H9 (cell line): ENCODE results near the gene TNFSF8. TPM values are rescaled to one million over a fixed set of nuclear protein-coding genes. Genes with fewer than 3 reads are reported as not detected.

ENCODE experiments used
- DNase-seq: peaks from one replicate; pipeline ENCODE4 v3.0.0-alpha.2; 2017
- H2AFZ ChIP-seq: one replicate; pipeline ENCODE4 v1.6.1; 2013; ENCODE audit warnings: mild to moderate bottlenecking, low read length, control low read depth, moderate library complexity
- H2AK5ac ChIP-seq: 2 replicates; pipeline ENCODE4 v1.6.1; 2013; ENCODE audit warnings: low read length, control low read depth, mixed read lengths; ENCODE audit not compliant: insufficient read length
- H2BK120ac ChIP-seq: one replicate; pipeline ENCODE4 v1.6.1; 2013; ENCODE audit warnings: low read depth, mild to moderate bottlenecking, low read length, control low read depth, inconsistent platforms; ENCODE audit not compliant: poor library complexity, severe bottlenecking
- H2BK12ac ChIP-seq: 2 replicates; pipeline ENCODE4 v1.6.1; 2013; ENCODE audit warnings: low read length, control low read depth, mixed read lengths, low read depth; ENCODE audit not compliant: insufficient read length
- H2BK15ac ChIP-seq: 2 replicates; pipeline ENCODE4 v1.6.1; 2013; ENCODE audit warnings: low read depth, low read length, control low read depth
- H2BK20ac ChIP-seq: one replicate; pipeline ENCODE4 v1.6.1; 2013; ENCODE audit warnings: low read depth, mild to moderate bottlenecking, low read length, control low read depth, inconsistent platforms; ENCODE audit not compliant: poor library complexity, severe bottlenecking
- H2BK5ac ChIP-seq: 2 replicates; pipeline ENCODE4 v1.6.1; 2013; ENCODE audit warnings: low read length, control low read depth, mixed read lengths; ENCODE audit not compliant: insufficient read length
- H3K14ac ChIP-seq: 2 replicates; pipeline ENCODE4 v1.6.1; 2013; ENCODE audit warnings: low read length, control low read depth; ENCODE audit not compliant: insufficient read depth
- H3K18ac ChIP-seq: 2 replicates; pipeline ENCODE4 v1.6.1; 2013; ENCODE audit warnings: low read depth, mild to moderate bottlenecking, mixed read lengths, low read length, control low read depth; ENCODE audit not compliant: insufficient read length
- H3K23ac ChIP-seq: 2 replicates; pipeline ENCODE4 v1.6.1; 2013; ENCODE audit warnings: low read length, control low read depth, mixed read lengths, low read depth; ENCODE audit not compliant: insufficient read length
- H3K23me2 ChIP-seq: 2 replicates; pipeline ENCODE4 v1.6.1; 2013; ENCODE audit warnings: low read depth, mild to moderate bottlenecking, mixed read lengths, low read length, control low read depth; ENCODE audit not compliant: insufficient read length, poor library complexity, severe bottlenecking
- H3K27ac ChIP-seq: 2 replicates; pipeline ENCODE4 v1.5.1; 2013; ENCODE audit warnings: low read length, control low read depth, mixed read lengths, low read depth; ENCODE audit not compliant: insufficient read length
- H3K27me3 ChIP-seq: 2 replicates; pipeline ENCODE4 v1.6.1; 2013; ENCODE audit warnings: low read length, control low read depth, inconsistent platforms; ENCODE audit not compliant: insufficient read depth
- H3K4ac ChIP-seq: 2 replicates; pipeline ENCODE4 v1.6.1; 2013; ENCODE audit warnings: low read depth, mild to moderate bottlenecking, control low read depth, inconsistent platforms, low read length, moderate library complexity
- H3K4me1 ChIP-seq: 2 replicates; pipeline ENCODE4 v1.6.1; 2013; ENCODE audit warnings: low read length, control low read depth, inconsistent platforms; ENCODE audit not compliant: insufficient read depth
- H3K4me2 ChIP-seq: 2 replicates; pipeline ENCODE4 v1.6.1; 2013; ENCODE audit warnings: low read length, control low read depth, mixed read lengths; ENCODE audit not compliant: insufficient read length, insufficient read depth
- H3K56ac ChIP-seq: 2 replicates; pipeline ENCODE4 v1.6.1; 2013; ENCODE audit warnings: low read depth, mild to moderate bottlenecking, mixed read lengths, low read length, control low read depth; ENCODE audit not compliant: insufficient read length
- H3K79me1 ChIP-seq: 2 replicates; pipeline ENCODE4 v1.6.1; 2013; ENCODE audit warnings: low read depth, mild to moderate bottlenecking, moderate library complexity, low read length, control low read depth, inconsistent platforms; ENCODE audit not compliant: insufficient read depth, poor library complexity, severe bottlenecking
- H3K79me2 ChIP-seq: 2 replicates; pipeline ENCODE4 v1.6.1; 2013; ENCODE audit warnings: low read length, control low read depth, inconsistent platforms; ENCODE audit not compliant: insufficient read depth
- H3K9ac ChIP-seq: 2 replicates; pipeline ENCODE4 v1.6.1; 2013; ENCODE audit warnings: low read length, control low read depth, mixed read lengths; ENCODE audit not compliant: insufficient read length; ENCODE audit errors: extremely low read depth
- H3K9me3 ChIP-seq: one replicate; pipeline ENCODE4 v1.6.1; 2013; ENCODE audit warnings: low read depth, low read length, inconsistent platforms; ENCODE audit not compliant: control insufficient read depth
- H3T11ph ChIP-seq: one replicate; pipeline ENCODE4 v1.6.1; 2013; ENCODE audit warnings: mild to moderate bottlenecking, low read length, control low read depth, inconsistent platforms
- H4K20me1 ChIP-seq: one replicate; pipeline ENCODE4 v1.6.1; 2013; ENCODE audit not compliant: control insufficient read depth, insufficient read length, insufficient read depth
- H4K5ac ChIP-seq: 2 replicates; pipeline ENCODE4 v1.6.1; 2013; ENCODE audit warnings: low read depth, mild to moderate bottlenecking, mixed read lengths, low read length, control low read depth; ENCODE audit not compliant: insufficient read length
- H4K8ac ChIP-seq: replicated peaks from 2 replicates; pipeline ENCODE4 v1.6.1; 2013; ENCODE audit warnings: low read length, control low read depth, mixed read lengths, low read depth; ENCODE audit not compliant: insufficient read length
- H4K91ac ChIP-seq: 2 replicates; pipeline ENCODE4 v1.6.1; 2013; ENCODE audit warnings: low read depth, mild to moderate bottlenecking, moderate library complexity, mixed read lengths, low read length, control low read depth; ENCODE audit not compliant: insufficient read length
- H3K27ac Mint-ChIP-seq, 3 experiments: 2 replicates in 2 of 3; 3 replicates in 1 of 3; pipeline ENCODE4 v1.8.0; 2020 to 2021; ENCODE audit warnings: mixed read lengths in 3 of 3, mild to moderate bottlenecking in 1 of 3, moderate library complexity in 1 of 3
- H3K27me3 Mint-ChIP-seq: 2 replicates; pipeline ENCODE4 v1.8.0; 2021; ENCODE audit warnings: low read depth, mild to moderate bottlenecking, moderate library complexity, mixed read lengths
- H3K36me3 Mint-ChIP-seq, 3 experiments: 2 replicates in 2 of 3; 3 replicates in 1 of 3; pipeline ENCODE4 v1.8.0; 2020 to 2021; ENCODE audit warnings: low read depth in 3 of 3, mixed read lengths in 3 of 3; ENCODE audit not compliant: insufficient read depth in 1 of 3
- H3K4me1 Mint-ChIP-seq, 2 experiments: 2 replicates each; pipeline ENCODE4 v1.8.0; 2020; ENCODE audit warnings: mixed read lengths in 2 of 2
- H3K4me3 Mint-ChIP-seq, 2 experiments: 2 replicates in 1 of 2; 3 replicates in 1 of 2; pipeline ENCODE4 v1.8.0; 2020 to 2021; ENCODE audit warnings: mild to moderate bottlenecking in 2 of 2, mixed read lengths in 2 of 2, moderate library complexity in 1 of 2
- H3K9me3 Mint-ChIP-seq, 2 experiments: 2 replicates in 1 of 2; 3 replicates in 1 of 2; pipeline ENCODE4 v1.8.0; 2020; ENCODE audit warnings: mild to moderate bottlenecking in 2 of 2, mixed read lengths in 2 of 2, moderate library complexity in 1 of 2
- CTCF ChIP-seq: fragments of 200-600 bp; sonication (generic); conservative IDR thresholded peaks from 3 replicates; pipeline ENCODE4 v1.8.0; 2021; ENCODE audit warnings: antibody characterized with exemption, mild to moderate bottlenecking
- WGBS: extraction: QIAGEN DNeasy Blood & Tissue Kit; methylation state at CpG from one replicate; pipeline ENCODE4 v1.1.7; 2013; ENCODE audit warnings: missing lambda C conversion rate, low lambda C conversion rate, mixed read lengths; ENCODE audit not compliant: insufficient read length; ENCODE audit errors: extremely low coverage; 5-methylcytosine and 5-hydroxymethylcytosine counted together
- total RNA-seq: library from RNA; stranded (reverse); gene quantifications from 2 replicates; pipeline ENCODE4 v1.2.1, GENCODE V29; 2021

TNFSF8 gene
- total RNA-seq, 1 experiment from 2014 or later, result not detected

DNA sequence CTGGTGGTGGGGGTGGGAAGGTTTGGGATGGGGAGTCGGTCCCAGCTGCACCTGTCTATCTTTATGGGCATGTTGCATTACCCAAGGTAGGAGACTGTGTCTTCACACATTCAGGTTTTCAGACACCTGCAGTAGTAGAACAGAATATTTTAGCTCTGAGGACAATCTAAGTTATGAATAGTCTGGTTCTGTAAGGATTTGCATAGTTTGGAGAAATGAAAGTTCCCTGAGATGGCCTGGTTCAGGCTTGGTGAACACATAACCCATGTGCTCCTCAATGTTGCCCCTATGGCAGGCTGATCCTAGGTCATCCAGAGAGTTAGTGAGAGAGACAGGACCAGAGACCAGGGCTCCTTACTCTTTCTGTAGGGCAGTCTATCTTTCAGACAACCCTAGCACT, 20.7 kb downstream of the TNFSF8 start:
- H3K23me2 ChIP-seq, result no peaks in the 10 kb centered on the region
- peaks cover 59% of the 10 kb centered on the region for H3K27me3 Mint-ChIP-seq

More for the DNA sequence above, 20.7 kb downstream of the TNFSF8 start:
- no peaks in the 10 kb centered on the region for H3K36me3 Mint-ChIP-seq
- no peak overlapping the region for H4K5ac ChIP-seq
- WGBS, result no CpG with 5 or more reads among the region's 1 CpG
- H3K4me3 Mint-ChIP-seq, result no peak overlapping the region
- no peak overlapping the region for H4K8ac ChIP-seq
- no peak overlapping the region for H3T11ph ChIP-seq
- no peak overlapping the region for H3K4me2 ChIP-seq
- no peak overlapping the region for H2BK12ac ChIP-seq
- no peak overlapping the region for H3K23ac ChIP-seq
- no peak overlapping the region for H3K9ac ChIP-seq
- DNase-seq, result no peak
- H2AK5ac ChIP-seq, result no peak overlapping the region
- H4K91ac ChIP-seq, result no peak overlapping the region
- no peak overlapping the region for H2BK5ac ChIP-seq
- no peaks in the 10 kb centered on the region for H3K4me1 ChIP-seq
- no peak for TF ChIP-seq CTCF
- H3K79me2 ChIP-seq, result no peaks in the 10 kb centered on the region
- H3K79me1 ChIP-seq, result no peaks in the 10 kb centered on the region
- no peak overlapping the region for H3K27ac ChIP-seq
- H3K4ac ChIP-seq, result no peak overlapping the region
- no peak overlapping the region for H3K18ac ChIP-seq
- H3K27me3 ChIP-seq, result peaks cover 5% of the 10 kb centered on the region; the same call in 1 of the 2 replicates
- H2AFZ ChIP-seq, result no peak overlapping the region
- no peaks in the 10 kb centered on the region for H3K9me3 ChIP-seq
- H4K20me1 ChIP-seq, result no peaks in the 10 kb centered on the region
- peaks cover 15 to 26% of the 10 kb centered on the region in 2 experiments for H3K4me1 Mint-ChIP-seq
- H2BK120ac ChIP-seq, result no peak overlapping the region
- no peak overlapping the region for H2BK15ac ChIP-seq
- H3K56ac ChIP-seq, result no peak overlapping the region
- H3K9me3 Mint-ChIP-seq, result no peaks in the 10 kb centered on the region
- no peak overlapping the region for H3K14ac ChIP-seq
- H2BK20ac ChIP-seq, result no peak overlapping the region
- no peak overlapping the region for H3K27ac Mint-ChIP-seq
